ENCODE measurements around the gene ANKK1.

The ANKK1 gene

DNA sequence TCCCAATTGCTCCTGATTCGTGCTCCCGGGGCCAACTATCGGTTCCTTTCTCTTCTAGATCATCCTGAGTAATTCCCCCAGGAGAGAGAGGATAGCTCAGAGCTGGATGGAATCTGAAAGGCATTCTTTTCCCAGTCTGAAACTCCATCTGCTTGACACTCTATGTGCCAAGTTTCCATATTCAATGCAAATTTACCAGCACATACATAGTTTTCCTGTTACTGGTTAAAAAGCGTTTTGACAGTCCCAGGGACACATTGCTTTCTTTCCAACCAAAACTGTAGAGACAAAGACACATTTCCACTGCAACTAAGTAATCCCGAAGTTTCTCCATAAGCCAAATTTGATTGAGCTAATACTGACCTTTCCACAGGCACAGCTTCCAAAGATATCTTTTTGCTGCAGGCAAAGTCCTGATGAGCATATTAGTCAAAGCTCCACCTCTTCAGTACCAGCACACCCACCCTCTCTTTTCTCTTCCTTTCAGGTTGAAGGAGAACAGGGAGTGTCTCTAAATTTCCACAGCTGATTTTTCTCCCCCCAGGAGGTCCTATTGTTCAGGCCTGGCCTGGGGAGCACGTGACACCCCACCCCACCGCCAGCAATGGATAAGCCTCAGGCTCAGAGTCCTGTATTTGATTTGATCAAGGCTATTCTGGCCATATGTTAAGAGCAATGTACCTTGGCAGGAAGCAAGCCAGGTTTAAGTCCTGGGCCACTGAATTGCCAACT, 9.7 kb upstream of the ANKK1 start:
- DNase-seq, result no peak

- DNase-seq, result no peak
These were observed 8.9 kb upstream of the ANKK1 start for GRCh38 chr11:113378692-113379091.

DNA sequence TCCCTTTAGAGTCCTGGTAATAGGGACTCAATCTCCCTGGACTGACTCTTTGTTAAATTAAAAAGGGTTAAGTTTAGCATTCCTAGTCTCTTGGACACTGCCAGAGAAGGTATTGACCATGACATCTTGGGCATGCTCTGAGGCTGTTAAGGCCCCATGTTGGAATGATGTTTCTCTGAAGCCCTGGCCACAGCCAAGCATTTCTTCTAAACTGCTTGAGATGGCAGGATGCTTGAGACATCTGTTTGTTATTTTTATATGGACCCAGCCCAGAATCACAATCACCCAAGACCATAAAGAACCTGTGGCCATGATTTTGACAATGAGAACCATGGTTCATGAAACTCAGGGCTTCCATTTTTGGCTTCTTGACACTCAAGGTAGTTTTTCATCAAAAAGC, 5.5 kb upstream of the ANKK1 start:
- DNase-seq, result no peak

- no peak for DNase-seq
These were observed 3.0 kb upstream of the ANKK1 start for GRCh38 chr11:113384551-113384950.

- DNase-seq, result no peak
These were observed 1.8 kb upstream of the ANKK1 start for GRCh38 chr11:113385749-113386148.

DNA sequence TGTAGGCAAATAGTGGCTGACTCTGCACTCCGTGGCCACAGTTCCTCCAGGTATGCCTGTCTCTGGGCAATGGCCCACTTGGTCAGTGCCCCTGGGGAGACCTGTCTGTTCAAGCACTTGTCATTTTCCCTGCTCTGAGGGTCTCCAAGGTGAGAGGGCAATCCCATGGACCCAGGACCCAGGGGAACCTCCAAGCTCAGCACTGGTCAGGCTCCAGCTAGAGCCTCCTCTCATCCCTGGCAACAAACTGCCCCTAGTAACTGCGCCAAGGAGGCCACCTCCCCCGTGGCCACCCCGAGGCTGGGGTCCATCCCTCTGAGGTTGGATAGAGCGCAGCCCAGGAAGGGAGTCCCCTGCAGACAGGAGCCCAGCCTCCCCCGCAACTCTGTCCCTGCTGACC, 713 bp upstream of the ANKK1 start:
- no peak for DNase-seq

- no peak for DNase-seq
These were observed 1.7 kb downstream of the ANKK1 start for GRCh38 chr11:113389272-113389671.

DNA sequence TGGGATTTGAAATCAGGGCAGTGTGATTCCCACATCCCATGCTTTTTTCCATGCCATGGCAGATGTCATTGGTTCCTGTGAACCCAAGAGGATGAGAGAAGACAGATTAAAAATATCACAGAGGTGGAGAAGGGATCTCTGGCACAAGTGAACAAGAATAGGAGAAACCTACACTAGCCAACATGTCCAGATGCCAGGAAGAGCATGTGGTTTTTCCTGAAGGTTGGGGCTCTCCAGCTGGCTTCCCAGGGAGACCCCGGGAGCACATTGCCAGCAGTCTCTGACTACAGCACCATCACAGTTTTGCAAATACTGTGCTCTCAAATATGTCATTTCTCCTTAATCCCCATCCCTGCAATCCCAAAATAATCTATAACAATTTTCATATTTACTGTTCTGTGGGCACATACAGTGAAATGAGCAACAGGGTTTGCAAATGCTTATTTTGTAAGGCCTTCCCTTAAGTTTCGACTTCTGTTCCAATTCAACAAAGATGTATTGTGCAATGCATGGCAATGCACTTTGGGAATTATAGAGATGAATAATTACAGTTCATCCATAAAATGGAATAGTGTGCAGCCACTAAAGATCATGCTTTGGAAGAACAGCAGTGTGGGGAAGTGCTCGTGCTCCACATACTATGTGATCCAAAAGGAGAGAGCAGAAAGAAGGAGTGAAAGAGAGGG, 4.8 kb downstream of the ANKK1 start:
- DNase-seq, result no peak

GRCh38 chr11:113393501-113393985, 6.0 kb downstream of the ANKK1 start:
- no peak for DNase-seq

- no peak for DNase-seq
These were observed 7.3 kb downstream of the ANKK1 start for GRCh38 chr11:113394919-113395318.

DNA sequence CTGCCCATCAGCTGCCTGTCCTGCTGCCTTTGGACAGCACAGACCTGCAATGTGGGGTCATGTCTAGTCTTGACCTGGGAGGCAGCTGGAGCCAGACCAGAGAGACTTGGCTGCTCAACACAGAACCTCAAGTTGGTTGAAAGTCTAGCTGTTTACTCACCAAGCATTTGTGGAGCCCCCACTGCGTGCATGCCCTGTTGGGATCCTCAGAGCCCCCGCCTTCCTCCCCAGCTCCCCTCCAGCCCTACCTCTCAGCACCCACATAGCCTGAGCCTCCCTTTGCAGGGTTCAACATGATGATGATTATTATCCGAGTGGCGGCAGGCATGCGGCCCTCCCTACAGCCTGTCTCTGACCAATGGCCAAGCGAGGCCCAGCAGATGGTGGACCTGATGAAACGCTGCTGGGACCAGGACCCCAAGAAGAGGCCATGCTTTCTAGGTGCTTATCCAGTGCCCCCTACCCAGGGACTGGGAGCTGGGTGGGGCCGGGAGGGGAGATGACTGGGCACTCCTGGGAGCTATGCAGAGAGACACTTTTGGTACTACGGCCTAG, 8.3 kb downstream of the ANKK1 start:
- DNase-seq, result no peak

GRCh38 chr11:113396690-113397089, 9.1 kb downstream of the ANKK1 start:
- DNase-seq, result no peak

- no peak for DNase-seq
These were observed 9.6 kb downstream of the ANKK1 start for GRCh38 chr11:113397212-113397611.

- no peak for DNase-seq
These were observed 10.2 kb downstream of the ANKK1 start for GRCh38 chr11:113397821-113398220.

- no peak for DNase-seq
These were observed 11.3 kb downstream of the ANKK1 start for GRCh38 chr11:113398669-113399430.

DNA sequence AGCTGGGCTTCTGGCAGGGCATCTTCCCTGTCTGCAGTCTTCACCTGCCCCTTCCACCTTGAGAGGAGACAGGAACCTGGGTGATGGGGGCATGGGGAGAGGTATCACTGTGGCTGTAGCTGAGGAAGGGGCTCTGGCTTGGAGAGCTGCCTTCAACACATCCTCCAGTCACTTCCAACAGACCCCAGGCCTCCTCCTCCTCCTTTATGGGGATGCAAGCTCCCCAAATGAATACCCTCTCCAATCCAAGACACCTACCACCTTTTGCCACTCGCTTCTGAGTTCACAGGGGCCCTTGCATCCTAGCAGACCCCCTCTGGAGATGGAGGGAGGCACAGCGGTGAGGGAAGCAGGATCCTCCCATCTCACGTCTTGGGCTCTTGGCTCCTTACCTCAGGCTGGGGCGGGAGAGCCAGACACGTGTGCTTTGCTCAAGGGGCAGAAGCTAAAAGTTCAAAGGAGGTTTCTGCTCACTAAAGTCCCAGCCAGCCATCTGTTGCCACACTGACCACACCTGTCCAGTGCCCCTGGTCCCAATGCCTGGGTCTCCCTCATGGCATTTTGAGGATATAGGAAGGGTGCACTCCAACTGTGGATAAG, 13.2 kb downstream of the ANKK1 start:
- DNase-seq, result no peak

DNA sequence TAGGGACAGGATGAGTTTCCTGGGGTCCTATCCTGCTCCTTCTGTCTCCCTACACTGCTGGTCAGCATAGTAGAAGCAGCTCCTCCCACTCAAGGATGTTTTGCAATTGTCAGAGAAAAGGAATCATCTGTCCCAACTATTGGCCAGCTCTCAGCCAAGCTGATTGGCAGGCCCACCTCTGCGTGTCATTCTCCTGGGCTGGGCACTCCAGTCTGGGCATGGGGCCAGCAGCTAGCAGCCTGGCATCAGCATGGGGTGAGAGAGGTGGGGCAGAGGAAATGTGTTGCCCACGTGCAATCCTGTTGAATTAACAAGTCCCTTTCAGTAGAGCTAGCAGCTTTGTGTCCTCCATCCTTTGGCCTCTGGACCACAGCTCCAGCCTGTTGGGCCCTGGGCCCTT, 14.1 kb downstream of the ANKK1 start:
- peak in 1 of 2 experiments; percentile 9 for DNase-seq

DNA sequence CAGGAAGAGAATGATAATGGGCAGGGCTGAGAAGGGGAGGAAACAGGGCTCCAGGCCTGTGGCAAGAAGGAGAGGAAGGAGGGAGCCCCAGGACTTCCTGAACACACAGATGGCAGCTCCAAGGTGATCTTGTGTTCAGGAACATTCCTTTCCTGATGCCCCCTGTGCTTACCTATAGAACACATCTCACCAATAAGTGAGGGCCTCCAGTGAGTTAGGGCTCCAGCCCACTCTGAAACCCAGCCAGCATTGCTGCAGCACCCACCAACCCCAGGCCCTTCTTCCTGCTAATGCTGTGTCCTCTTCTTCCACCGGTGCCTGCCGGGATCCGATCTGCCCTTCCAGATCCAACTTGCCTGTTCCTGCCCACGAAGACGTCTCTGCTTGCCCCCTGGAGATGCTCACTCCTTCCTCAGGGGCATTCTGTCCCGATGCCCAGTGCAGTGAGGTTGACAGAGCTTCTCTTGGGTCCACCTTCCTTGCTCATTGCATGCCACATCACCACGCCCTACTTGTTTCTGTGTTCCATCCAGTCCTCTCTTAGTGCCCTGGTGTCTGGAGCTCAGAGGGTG, 17.4 kb downstream of the ANKK1 start:
- no peak for DNase-seq

- DNase-seq, result no peak
These were observed 18.3 kb downstream of the ANKK1 start for GRCh38 chr11:113405724-113406478.

DNA sequence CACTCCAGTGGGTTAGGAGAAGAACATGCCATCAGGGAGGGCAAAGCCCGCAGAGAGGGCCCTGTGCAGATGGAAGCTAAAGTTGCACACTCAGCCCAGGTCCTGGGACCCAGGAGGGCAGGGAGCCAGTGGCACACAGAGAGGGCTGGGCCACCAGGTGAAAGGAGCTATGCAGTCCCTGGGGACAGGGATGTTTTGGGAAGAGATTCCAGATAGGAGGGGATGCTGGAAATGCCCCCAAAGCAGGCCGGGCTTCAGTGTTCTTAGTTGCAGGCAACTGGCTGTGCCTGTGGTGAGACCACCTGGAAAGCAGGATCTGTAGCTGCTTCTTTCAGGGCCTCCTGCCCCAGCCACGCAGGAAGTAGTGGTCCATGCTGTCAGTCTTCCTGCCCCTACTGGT, 19.6 kb downstream of the ANKK1 start:
- no peak for DNase-seq

- DNase-seq, result no peak
These were observed 20.6 kb downstream of the ANKK1 start for GRCh38 chr11:113408206-113408605.

DNA sequence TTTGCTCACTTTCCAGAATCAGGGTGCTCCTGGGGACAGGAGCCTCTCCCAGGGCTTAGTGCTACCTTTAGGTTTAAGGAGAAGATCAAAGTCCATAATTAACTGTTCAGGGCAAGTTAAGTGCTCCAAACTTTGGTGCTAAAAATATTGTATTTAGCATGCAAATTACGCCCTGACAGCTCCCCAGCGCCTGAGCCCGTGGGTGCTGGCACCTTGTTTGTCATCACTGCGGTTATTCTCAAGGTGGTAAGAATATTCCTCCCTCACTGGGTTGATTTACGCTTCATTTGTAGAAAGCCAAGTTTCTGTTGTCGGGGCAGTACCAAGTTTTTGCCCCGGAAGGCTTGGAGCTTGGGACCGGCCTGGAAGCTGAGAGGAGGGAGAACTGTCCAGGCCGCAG, 21.3 kb downstream of the ANKK1 start:
- no peak for DNase-seq
